SK-N-SH treated with all-trans-retinoic acid at 6 μM for 48 hours (cell line): ENCODE data around the gene DEPP1.

Experiments
- CSDC2 ChIP-seq: fragments of 250-450 bp; sonication (Bioruptor Pico); IDR thresholded peaks from 2 replicates; pipeline ENCODE4 v1.5.0; 2020; ENCODE audit warnings: mild to moderate bottlenecking, moderate library complexity
- PPARA ChIP-seq: fragments of 250-450 bp; sonication (Bioruptor Pico); IDR thresholded peaks from 2 replicates; pipeline ENCODE4 v1.5.0; 2020; ENCODE audit warnings: mild to moderate bottlenecking, borderline replicate concordance
- RARB ChIP-seq: fragments of 250-450 bp; sonication (Bioruptor Pico); IDR thresholded peaks from 2 replicates; pipeline ENCODE4 v1.8.0; 2021; ENCODE audit warnings: mild to moderate bottlenecking, moderate library complexity
- ZFP3 ChIP-seq: fragments of 250-450 bp; sonication (Bioruptor Pico); IDR thresholded peaks from 2 replicates; pipeline ENCODE4 v1.5.0; 2020; ENCODE audit warnings: mild to moderate bottlenecking, moderate library complexity

GRCh38 chr10:44970812-44971395 is 7.7 kb downstream of the DEPP1 start:
- TF ChIP-seq CSDC2 (CRISPR knock-in tag) (no peak), ZFP3 (no peak), PPARA (CRISPR knock-in tag) (no peak), RARB (CRISPR knock-in tag) (no peak)
